HepG2 (cell line): ENCODE results near the gene STX8. TPM values are rescaled to one million over a fixed set of nuclear protein-coding genes. Genes with fewer than 3 reads are reported as not detected.

ENCODE experiments used
- ATAC-seq: fragments of 200-7000 bp; cut with Tn5 transposase; 3 replicates; pipeline ENCODE4 v1.9.1; 2020; ENCODE audit warnings: mild to moderate bottlenecking, moderate library complexity
- BruUV-seq: library from RNA; stranded (reverse); fragments of 400-500 nt; replicated peaks from 2 replicates; lab custom pipeline; 2021; lab: Mats Ljungman, UMichigan
- CTCF ChIA-PET: fragments of 300-600 bp; formaldehyde crosslinking; extraction: SDS; loops from one replicate; lab custom pipeline; 2021; ENCODE audit warnings: low total read pairs, inconsistent platforms, low intra/inter-chr PET ratio; lab: Yijun Ruan, JAX
- POLR2A ChIA-PET: fragments of 350-600 bp; sonication (Branson Sonifier 250); formaldehyde crosslinking; loops from one replicate; lab custom pipeline; 2020; ENCODE audit warnings: antibody characterized with exemption, inconsistent platforms; lab: Yijun Ruan, JAX
- DNase-seq: peaks from one replicate; pipeline ENCODE4 v3.0.0-alpha.2; 2015; ENCODE audit warnings: low spot score
- FAIRE-seq: peaks from 3 replicates; lab custom pipeline; 2011; peaks lifted over from hg19 to GRCh38; lab: Jason Lieb, UNC
- H2AFZ ChIP-seq: one replicate; pipeline ENCODE4 v1.6.1; 2011; ENCODE audit warnings: low read length, inconsistent platforms
- H3K27ac ChIP-seq: fragments of 300-600 bp; 3 replicates; pipeline ENCODE4 v1.8.0; 2011; ENCODE audit warnings: mixed run types, mild to moderate bottlenecking, mixed read lengths, low read length, inconsistent platforms; ENCODE audit not compliant: insufficient read depth; ENCODE audit errors: extremely low read length
- H3K27me3 ChIP-seq, 2 experiments: fragments of 200-600 bp in 1 of 2; 2 replicates in 1 of 2; 3 replicates in 1 of 2; pipeline versions ENCODE4 v1.6.0 to v1.8.0; 2011; ENCODE audit warnings: low read length in 2 of 2, mild to moderate bottlenecking in 2 of 2, moderate library complexity in 2 of 2, inconsistent platforms in 1 of 2; ENCODE audit not compliant: insufficient read depth in 2 of 2, control insufficient read depth in 1 of 2
- H3K36me3 ChIP-seq, 2 experiments: fragments of 200-600 bp in 1 of 2; replicated peaks in 1 of 2; 2 replicates in 1 of 2; 3 replicates in 1 of 2; pipeline versions ENCODE4 v1.5.1 to v1.8.0; 2011; ENCODE audit warnings: low read length in 2 of 2, inconsistent platforms in 1 of 2; ENCODE audit not compliant: insufficient read depth in 2 of 2, control insufficient read depth in 1 of 2
- H3K4me1 ChIP-seq: 2 replicates; pipeline ENCODE4 v1.5.1; 2012; ENCODE audit warnings: low read length, inconsistent platforms; ENCODE audit not compliant: insufficient read depth
- H3K4me2 ChIP-seq: 2 replicates; pipeline ENCODE4 v1.6.0; 2011; ENCODE audit warnings: low read depth, low read length, inconsistent platforms
- H3K4me3 ChIP-seq, 3 experiments: fragments of 200-600 bp in 1 of 3; sonication (generic), shearing (Covaris generic) in 1 of 3; replicated peaks in 1 of 3; 2 replicates each; pipeline ENCODE4 v1.5.1; 2011 to 2016; ENCODE audit warnings: low read length in 3 of 3, inconsistent platforms in 2 of 3, low read depth in 2 of 3, mild to moderate bottlenecking in 2 of 3, control low read depth in 1 of 3, mixed read lengths in 1 of 3; ENCODE audit not compliant: insufficient read depth in 1 of 3
- H3K79me2 ChIP-seq: one replicate; pipeline ENCODE4 v1.6.1; 2011; ENCODE audit warnings: low read length, inconsistent platforms; ENCODE audit not compliant: insufficient read depth
- H3K9ac ChIP-seq: 2 replicates; pipeline ENCODE4 v1.6.0; 2011; ENCODE audit warnings: mild to moderate bottlenecking, low read depth, low read length, inconsistent platforms; ENCODE audit not compliant: insufficient read depth
- H3K9me3 ChIP-seq: 2 replicates; pipeline ENCODE4 v1.5.1; 2012; ENCODE audit warnings: mild to moderate bottlenecking, low read length
- H4K20me1 ChIP-seq: 2 replicates; pipeline ENCODE4 v1.6.0; 2011; ENCODE audit warnings: inconsistent platforms, mild to moderate bottlenecking, low read length, moderate library complexity; ENCODE audit not compliant: insufficient read depth
- ARHGAP35 ChIP-seq: sonication (generic); formaldehyde crosslinking; IDR thresholded peaks from 2 replicates; pipeline ENCODE4 v1.9.0; 2022; ENCODE audit warnings: mild to moderate bottlenecking, inconsistent platforms, moderate library complexity, missing genetic modification reagents, borderline replicate concordance
- IKZF1 ChIP-seq: fragments of 450-650 bp; IDR thresholded peaks from 2 replicates; pipeline ENCODE4 v1.7.1; 2016
- KAT8 ChIP-seq: IDR thresholded peaks from 2 replicates; pipeline ENCODE4 v1.6.1; 2016; ENCODE audit warnings: missing genetic modification reagents, missing compliant biosample characterization
- KLF11 ChIP-seq: IDR thresholded peaks from 2 replicates; pipeline ENCODE4 v1.6.1; 2016; ENCODE audit warnings: missing compliant biosample characterization
- MED8 ChIP-seq: sonication (generic); formaldehyde crosslinking; IDR thresholded peaks from 2 replicates; pipeline ENCODE4 v1.8.1; 2023; ENCODE audit warnings: mild to moderate bottlenecking, missing genetic modification reagents; ENCODE audit not compliant: insufficient replicate concordance
- ONECUT2 ChIP-seq: sonication (generic); formaldehyde crosslinking; IDR thresholded peaks from 2 replicates; pipeline ENCODE4 v1.4.0; 2020; ENCODE audit warnings: missing genetic modification reagents
- RFXANK ChIP-seq: IDR thresholded peaks from 2 replicates; pipeline ENCODE4 v1.6.1; 2016
- SMYD3 ChIP-seq: sonication (generic); formaldehyde crosslinking; IDR thresholded peaks from 2 replicates; pipeline ENCODE4 v1.8.1; 2023; ENCODE audit warnings: mild to moderate bottlenecking, missing genetic modification reagents
- SOX6 ChIP-seq, 2 experiments: fragments of 450-650 bp in 1 of 2; sonication (generic) in 1 of 2; formaldehyde crosslinking in 1 of 2; IDR thresholded peaks; 2 replicates each; pipeline versions ENCODE4 v1.4.0 to v1.6.1; 2017 to 2020; ENCODE audit warnings: antibody characterized with exemption in 1 of 2, mild to moderate bottlenecking in 1 of 2, missing genetic modification reagents in 1 of 2
- TOE1 ChIP-seq: sonication (generic); formaldehyde crosslinking; IDR thresholded peaks from 2 replicates; pipeline ENCODE4 v1.4.0; 2020; ENCODE audit warnings: mild to moderate bottlenecking, missing genetic modification reagents
- ZBTB7A ChIP-seq: sonication (generic); formaldehyde crosslinking; IDR thresholded peaks from 2 replicates; pipeline ENCODE4 v1.8.0; 2022; ENCODE audit warnings: mild to moderate bottlenecking, missing genetic modification reagents
- ZFYVE20 ChIP-seq: sonication (generic); formaldehyde crosslinking; IDR thresholded peaks from 2 replicates; pipeline ENCODE4 v1.8.0; 2023; ENCODE audit warnings: low read depth, mild to moderate bottlenecking, moderate library complexity, missing genetic modification reagents, borderline replicate concordance
- ZIK1 ChIP-seq: sonication (generic); formaldehyde crosslinking; IDR thresholded peaks from 2 replicates; pipeline ENCODE4 v1.5.0; 2020; ENCODE audit warnings: mild to moderate bottlenecking, low read depth, missing genetic modification reagents, borderline replicate concordance
- ZNF160 ChIP-seq: sonication (generic); formaldehyde crosslinking; IDR thresholded peaks from 2 replicates; pipeline ENCODE4 v1.8.0; 2022; ENCODE audit warnings: mild to moderate bottlenecking, inconsistent platforms, missing genetic modification reagents
- ZNF615 ChIP-seq: sonication (generic); formaldehyde crosslinking; IDR thresholded peaks from 2 replicates; pipeline ENCODE4 v1.5.0; 2020; ENCODE audit warnings: mild to moderate bottlenecking, missing genetic modification reagents, borderline replicate concordance
- ZNF792 ChIP-seq: IDR thresholded peaks from 2 replicates; pipeline ENCODE4 v1.6.1; 2016
- whole genome bisulfite sequencing: methylation state at CpG from one replicate; pipeline ENCODE4 v1.1.6; 2017; ENCODE audit warnings: low lambda C conversion rate; 5-methylcytosine and 5-hydroxymethylcytosine counted together
- in situ Hi-C: cut with HindIII; loops from 2 replicates; pipeline ENCODE4 v1.10.0; 2017; ENCODE audit warnings: low pct_unique_long_range_greater_than_20kb; ENCODE audit not compliant: extremely low pct_ligation_motif_present
- intact Hi-C: fragments of 100-400 bp; cut with micrococcal nuclease; formaldehyde crosslinking; loops from one replicate; pipeline ENCODE4 v1.10.0; 2022; ENCODE audit not compliant: unreplicated experiment
- polyA plus RNA-seq, 8 experiments: library from polyadenylated mRNA; depleted of rRNA in 3 of 8; stranded (reverse) in 7 of 8; unstranded in 1 of 8; fragments of >200 nt; fragmentation: Illumina TruSeq in 4 of 8; extraction: Trizol in 4 of 8; gene quantifications; 2 replicates each; pipeline versions ENCODE4 v1.2.1 to v1.2.3, GENCODE V29; 2011 to 2016; ENCODE audit warnings: low read depth in 4 of 8, missing spikeins in 1 of 8, mixed read lengths in 1 of 8; ENCODE audit not compliant: insufficient read depth in 1 of 8
- total RNA-seq, 5 experiments: library from RNA; depleted of rRNA; stranded (reverse); fragments of >200 nt; fragmentation: Illumina TruSeq; extraction: Trizol; gene quantifications; 2 replicates each; pipeline ENCODE4 v1.2.3, GENCODE V29; 2016; ENCODE audit warnings: low read depth in 1 of 5
- TF ChIP-seq, protein P1 (sequence below): IDR thresholded peaks from 2 replicates; pipeline ENCODE4 v1.4.0; 2020; ENCODE audit warnings: mild to moderate bottlenecking, missing genetic modification reagents
- TF ChIP-seq, protein P2 (sequence below): sonication (generic); formaldehyde crosslinking; IDR thresholded peaks from 2 replicates; pipeline ENCODE4 v1.8.0; 2022; ENCODE audit warnings: low read depth, missing genetic modification reagents

The STX8 gene
- total and polyA plus RNA-seq, 2 of the 13 experiments (the other 11 are each of a cell fraction or from before 2014, with no cell fraction given), result 36.4 to 53.6 TPM

DNA sequence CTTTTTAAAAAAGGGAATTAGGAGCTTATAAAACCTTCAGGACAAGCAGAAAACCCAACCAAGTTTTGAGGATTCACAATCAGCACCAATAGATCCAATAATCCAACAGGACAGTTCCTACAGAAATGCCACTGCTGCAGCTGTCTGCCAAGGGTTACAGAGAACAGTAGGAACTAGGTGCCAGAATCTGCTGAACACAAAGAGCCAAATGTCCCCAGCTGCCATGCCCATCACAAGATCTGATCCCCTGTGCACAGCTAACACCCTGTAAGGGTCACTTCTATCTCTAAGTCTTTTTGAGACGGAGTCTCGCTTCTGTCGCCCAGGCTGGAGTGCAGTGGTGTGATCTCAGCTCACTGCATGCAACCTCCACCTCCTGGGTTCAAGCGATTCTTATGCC, 262.3 kb downstream of the STX8 start:
- no TSS peak for BruUV-seq
- intact Hi-C loops, result no loop called here
- DNase-seq, result no peak
- no peak overlapping the region for H2AFZ ChIP-seq
- no peak overlapping the region for H3K4me2 ChIP-seq
- no peaks in the 10 kb centered on the region for H3K4me1 ChIP-seq
- peaks cover 2% of the 10 kb centered on the region; the same call in 1 of the 2 replicates for H3K9me3 ChIP-seq
- no peaks in the 10 kb centered on the region for H3K79me2 ChIP-seq
- ATAC-seq, result no peak
- in situ Hi-C loops, result no loop called here
- POLR2A ChIA-PET, result no interaction called here
- TF ChIP-seq MED8 (CRISPR knock-in tag) (no peak), KAT8 (CRISPR knock-in tag) (no peak), SOX6 (IDR thresholded peaks at IDR 0.05) (no peak), SOX6 (CRISPR knock-in tag; IDR thresholded peaks at IDR 0.05) (no peak), ZFYVE20 (CRISPR knock-in tag) (no peak), ZNF615 (CRISPR knock-in tag) (no peak), ZIK1 (CRISPR knock-in tag) (no peak), IKZF1 (no peak), ARHGAP35 (CRISPR knock-in tag) (no peak), ZNF792 (CRISPR knock-in tag) (no peak), ONECUT2 (CRISPR knock-in tag) (no peak), TOE1 (CRISPR knock-in tag) (no peak), ZBTB7A (CRISPR knock-in tag) (no peak), RFXANK (CRISPR knock-in tag) (no peak), SMYD3 (CRISPR knock-in tag) (no peak), ZNF160 (CRISPR knock-in tag) (no peak), KLF11 (CRISPR knock-in tag) (no peak)
- TF ChIP-seq, protein P1, sequence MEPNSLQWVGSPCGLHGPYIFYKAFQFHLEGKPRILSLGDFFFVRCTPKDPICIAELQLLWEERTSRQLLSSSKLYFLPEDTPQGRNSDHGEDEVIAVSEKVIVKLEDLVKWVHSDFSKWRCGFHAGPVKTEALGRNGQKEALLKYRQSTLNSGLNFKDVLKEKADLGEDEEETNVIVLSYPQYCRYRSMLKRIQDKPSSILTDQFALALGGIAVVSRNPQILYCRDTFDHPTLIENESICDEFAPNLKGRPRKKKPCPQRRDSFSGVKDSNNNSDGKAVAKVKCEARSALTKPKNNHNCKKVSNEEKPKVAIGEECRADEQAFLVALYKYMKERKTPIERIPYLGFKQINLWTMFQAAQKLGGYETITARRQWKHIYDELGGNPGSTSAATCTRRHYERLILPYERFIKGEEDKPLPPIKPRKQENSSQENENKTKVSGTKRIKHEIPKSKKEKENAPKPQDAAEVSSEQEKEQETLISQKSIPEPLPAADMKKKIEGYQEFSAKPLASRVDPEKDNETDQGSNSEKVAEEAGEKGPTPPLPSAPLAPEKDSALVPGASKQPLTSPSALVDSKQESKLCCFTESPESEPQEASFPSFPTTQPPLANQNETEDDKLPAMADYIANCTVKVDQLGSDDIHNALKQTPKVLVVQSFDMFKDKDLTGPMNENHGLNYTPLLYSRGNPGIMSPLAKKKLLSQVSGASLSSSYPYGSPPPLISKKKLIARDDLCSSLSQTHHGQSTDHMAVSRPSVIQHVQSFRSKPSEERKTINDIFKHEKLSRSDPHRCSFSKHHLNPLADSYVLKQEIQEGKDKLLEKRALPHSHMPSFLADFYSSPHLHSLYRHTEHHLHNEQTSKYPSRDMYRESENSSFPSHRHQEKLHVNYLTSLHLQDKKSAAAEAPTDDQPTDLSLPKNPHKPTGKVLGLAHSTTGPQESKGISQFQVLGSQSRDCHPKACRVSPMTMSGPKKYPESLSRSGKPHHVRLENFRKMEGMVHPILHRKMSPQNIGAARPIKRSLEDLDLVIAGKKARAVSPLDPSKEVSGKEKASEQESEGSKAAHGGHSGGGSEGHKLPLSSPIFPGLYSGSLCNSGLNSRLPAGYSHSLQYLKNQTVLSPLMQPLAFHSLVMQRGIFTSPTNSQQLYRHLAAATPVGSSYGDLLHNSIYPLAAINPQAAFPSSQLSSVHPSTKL (CRISPR knock-in tag), result no peak
- TF ChIP-seq, protein P2, sequence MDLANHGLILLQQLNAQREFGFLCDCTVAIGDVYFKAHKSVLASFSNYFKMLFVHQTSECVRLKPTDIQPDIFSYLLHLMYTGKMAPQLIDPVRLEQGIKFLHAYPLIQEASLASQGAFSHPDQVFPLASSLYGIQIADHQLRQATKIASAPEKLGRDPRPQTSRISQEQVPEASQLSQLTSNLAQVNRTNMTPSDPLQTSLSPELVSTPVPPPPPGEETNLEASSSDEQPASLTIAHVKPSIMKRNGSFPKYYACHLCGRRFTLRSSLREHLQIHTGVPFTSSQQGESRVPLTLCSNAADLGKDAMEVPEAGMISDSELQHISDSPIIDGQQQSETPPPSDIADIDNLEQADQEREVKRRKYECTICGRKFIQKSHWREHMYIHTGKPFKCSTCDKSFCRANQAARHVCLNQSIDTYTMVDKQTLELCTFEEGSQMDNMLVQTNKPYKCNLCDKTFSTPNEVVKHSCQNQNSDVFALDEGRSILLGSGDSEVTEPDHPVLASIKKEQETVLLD, result no peak
- TF ChIP-seq, all 625 proteins: peak for 0
- Histone ChIP-seq H3K27me3 (no peaks in the 10 kb centered on the region), H3K27ac (no peak overlapping the region), H4K20me1 (no peaks in the 10 kb centered on the region), H3K4me3 (no peak overlapping the region), H3K36me3 (no peaks in the 10 kb centered on the region), H3K9ac (no peak overlapping the region)
- WGBS, result 100% methylated on average over 4 of the region's 4 CpGs
- CTCF ChIA-PET, result no interaction called here
- FAIRE-seq, result no peak
